CD4-positive, alpha-beta T cell treated with Interferon gamma for 1 hour (primary cell): ENCODE results near the gene GMDS.

Source experiments
- DNase-seq: peaks from one replicate; pipeline ENCODE4 v3.0.0-alpha.2; 2020

The GMDS gene

DNA sequence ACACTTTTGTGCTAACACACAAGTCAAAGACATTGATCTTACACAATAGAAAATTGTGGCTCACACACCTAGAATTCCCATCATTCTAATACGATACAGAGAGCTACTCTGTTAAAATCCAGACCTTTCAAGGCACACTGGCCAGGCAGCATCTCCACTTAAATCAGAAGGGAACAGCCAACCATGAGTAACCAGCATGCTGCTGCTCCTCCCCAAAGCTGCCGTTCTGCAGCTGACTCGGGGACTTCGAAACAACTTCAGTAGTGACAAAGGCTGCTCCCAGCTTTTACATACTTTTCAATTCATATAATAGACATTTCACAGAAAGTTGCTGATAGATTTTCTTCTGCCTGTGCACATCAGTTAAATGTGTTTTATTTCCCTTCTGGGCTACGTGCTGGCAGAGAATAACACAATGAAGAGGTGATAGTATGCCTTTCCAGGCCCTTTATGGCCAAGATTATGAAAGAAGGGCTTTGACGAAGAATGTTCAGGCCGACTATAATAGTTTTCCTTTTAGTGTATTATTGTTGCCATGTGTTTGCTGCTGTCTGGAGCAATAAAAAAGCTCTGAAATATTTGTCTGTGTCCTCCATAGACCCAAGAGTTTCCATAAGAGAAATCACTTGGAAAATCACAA lies 159.0 kb downstream of the GMDS start:
- DNase-seq = no peak

DNA sequence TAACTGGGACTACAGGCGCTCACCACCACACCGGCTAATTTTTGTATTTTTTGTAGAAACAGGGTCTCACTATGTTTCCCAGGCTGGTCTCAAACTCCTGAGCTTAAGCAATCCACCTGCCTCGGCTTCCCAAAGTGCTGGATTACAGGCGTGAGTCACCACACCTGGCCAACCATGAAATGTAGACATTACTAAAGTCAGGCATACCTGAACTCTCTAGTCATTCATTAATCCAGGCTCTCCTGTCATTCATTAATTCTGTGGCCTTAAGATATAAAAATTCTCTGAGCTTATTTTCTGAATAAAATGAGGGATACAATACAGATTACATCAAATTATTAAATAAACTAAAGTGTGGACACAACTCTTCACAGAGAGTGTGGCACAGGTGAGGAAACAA lies 159.7 kb downstream of the GMDS start:
- no peak for DNase-seq

DNA sequence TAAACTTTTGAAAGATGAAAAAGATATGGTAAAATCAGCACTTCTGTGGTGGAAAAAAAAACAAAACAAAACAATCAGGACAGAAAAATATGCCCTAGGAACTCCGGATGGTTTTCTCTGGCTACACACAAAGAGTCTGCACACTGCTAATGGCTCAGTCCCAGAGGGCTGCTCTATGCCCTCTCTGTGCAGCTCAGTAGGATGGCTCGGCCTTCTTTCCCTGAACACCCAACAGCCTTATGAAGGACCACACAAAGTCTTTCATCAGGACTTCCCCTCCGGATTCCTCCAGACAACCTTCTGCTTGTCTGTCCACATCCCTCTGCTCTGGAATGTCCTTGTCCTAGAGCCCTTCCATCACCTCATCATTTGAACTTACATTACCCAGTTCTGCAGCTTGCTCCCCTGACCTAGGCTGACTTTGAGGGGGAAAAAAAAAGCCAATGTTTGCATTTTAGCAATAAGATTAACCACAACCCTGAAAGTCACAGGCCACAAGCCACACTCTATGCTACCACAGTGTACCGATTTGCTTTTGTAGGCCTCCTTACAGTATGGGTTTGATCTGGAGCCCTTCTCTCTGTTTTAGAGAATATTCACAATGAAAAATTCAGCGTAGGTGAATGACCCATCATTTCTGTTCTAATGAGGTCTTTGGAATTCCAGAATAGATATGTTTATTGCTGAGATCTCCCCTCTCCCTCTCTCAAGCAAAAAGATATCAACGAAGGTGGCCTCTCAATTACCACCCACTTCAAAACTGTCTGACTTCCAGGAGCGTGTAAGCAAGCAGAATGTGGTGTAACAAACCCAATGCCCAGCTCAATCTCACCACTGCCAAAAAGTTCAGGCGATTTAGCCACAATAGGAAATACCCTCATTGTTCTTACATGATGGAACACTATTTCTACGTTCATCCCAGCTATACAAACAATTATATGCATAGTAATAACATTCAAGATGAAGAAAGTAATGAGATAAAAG lies 164.0 kb downstream of the GMDS start:
- DNase-seq = no peak

DNA sequence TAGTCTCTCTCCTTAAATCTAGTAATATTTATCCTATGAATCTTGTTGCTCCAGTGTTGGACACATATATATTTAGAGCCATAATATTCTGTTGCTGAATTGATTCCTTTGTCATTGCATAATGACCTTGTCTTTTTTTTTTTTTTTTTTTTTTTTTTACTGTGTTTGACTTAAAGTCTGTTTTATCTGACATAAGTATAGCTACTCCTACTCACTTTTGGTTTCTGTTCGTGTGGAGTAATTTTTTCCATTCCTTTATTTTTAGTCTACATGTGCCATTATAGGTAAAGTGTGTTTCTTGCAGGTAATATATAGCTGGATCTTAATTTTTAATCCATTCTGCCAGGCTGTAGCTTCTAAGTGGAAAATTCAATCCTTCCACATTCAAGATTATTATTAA lies 166.5 kb downstream of the GMDS start:
- DNase-seq = no peak

DNA sequence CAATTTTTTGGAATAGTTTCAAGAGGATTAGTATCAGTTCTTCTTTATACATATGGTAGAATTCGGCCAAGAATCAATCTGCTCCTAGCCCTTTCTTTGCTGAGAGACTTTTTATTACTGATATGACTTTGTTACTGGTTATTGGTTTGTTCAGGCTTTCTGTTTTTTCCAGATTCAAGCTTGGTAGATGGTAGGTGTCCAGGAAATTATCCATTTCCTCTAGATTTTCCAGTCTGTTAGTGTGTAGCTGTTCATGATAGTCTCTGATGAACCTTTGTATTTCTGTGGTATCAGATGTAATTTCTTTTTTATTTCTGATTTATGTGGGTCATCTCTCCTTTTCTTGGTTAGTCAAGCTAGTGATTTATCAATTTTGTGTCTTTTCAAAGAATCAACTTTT lies 167.6 kb downstream of the GMDS start:
- no peak for DNase-seq

DNA sequence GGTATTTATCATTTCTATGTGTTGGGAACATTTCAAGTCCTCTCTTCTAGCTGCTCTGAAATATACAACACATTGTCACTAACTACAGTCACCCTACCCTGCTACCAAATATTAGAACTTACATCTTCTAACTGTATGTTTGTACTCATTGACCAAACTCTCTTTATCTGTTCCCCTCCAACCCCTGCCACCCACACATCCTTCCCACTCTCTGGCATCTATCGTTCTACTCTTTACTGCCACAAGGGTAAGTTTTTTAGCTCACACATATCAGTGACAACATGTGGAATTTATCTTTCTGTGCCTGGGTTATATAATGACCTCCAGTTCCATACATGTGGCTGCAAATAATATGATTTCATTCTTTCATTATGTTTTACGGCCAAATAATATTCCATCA lies 171.9 kb downstream of the GMDS start:
- no peak for DNase-seq

DNA sequence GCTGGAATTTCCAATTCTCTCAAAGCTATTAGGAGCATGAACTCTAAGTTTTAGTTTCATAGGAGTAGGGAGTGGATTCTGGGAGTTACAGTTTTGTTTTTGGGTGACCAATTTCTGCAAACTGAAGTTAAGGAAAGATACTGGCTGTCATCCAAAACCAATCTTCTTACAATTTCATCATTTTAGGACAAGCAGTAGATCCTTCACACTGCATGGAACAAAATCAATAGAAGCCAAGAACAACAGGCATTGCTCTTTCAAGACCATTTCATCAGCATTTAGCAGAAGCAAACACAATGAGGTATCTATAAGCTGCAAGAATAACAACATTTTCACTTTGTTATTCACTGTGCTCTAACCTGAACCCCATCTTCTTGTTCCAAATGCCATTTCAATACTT lies 173.0 kb downstream of the GMDS start:
- DNase-seq = no peak

DNA sequence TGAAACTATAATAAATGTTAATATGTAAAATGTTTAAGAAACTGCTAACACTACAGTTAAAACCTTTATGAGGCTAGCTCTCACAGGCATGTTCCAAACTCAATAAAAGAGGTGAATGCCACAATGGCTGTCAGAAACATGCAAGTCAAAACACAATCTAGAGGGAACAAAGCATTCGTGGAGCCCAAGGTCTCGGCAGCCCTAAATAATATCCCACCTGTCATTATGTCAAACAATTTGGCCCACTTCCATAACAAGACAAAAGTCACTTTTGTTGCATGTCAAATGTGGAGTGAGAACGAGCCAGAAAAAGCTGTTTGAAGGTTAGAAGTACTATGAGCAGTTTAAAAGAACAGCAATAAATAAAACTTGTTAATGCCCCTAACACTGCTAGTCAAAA lies 181.9 kb downstream of the GMDS start:
- no peak for DNase-seq

DNA sequence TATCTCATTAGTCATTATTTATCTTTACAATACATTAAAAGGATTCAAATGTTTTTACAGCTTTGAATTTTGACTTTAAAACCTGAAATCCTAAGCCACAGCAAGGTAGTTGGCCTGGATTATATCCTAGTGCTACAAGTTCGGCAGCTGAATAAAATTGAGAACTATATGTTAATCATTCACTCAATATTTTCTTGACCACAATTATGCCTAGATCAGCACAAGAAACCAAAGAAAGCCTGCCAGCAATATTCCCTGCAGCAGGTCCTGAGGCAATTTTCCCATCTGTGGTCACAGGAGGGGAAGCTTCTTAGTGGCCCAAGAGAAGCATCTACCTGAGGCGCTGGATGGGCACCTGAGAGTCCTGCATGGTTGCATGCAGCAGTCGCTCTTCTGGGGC lies 183.5 kb downstream of the GMDS start:
- DNase-seq = no peak

DNA sequence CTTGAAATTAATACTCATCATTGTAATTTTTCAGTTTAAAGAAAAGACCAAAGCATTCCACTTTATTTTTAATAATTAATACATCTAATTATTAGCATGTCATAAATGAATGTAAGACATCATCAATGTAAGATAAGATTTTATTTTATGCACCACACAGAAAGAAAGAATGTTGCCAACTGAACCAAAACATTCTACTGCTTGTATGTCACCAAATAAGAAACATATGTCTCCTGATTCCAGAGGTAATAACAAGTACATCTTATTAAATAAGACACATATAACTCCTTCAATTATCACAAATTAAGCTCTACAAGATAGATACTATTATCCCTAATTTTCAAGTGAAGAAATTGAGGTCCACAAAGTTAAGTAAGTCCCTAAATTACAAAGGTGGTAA lies 189.5 kb downstream of the GMDS start:
- no peak for DNase-seq

DNA sequence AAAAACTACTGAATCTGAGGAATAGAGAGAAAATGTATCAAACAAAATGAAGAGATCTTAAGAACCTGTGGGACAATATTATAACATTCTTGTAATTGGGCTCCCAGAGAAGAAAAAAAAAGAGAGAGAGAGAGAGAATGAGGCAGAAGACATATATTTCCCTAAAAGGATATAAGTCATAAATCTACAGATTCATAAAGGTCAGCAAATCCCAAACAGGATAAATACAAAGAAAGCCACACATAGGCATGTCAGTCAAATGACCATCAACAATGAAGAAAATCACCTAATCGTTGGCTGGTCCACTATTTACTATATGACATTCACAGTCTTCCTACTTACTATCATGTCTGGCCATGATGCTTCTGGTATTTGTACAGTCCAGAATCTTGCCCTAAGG lies 190.3 kb downstream of the GMDS start:
- no peak for DNase-seq

DNA sequence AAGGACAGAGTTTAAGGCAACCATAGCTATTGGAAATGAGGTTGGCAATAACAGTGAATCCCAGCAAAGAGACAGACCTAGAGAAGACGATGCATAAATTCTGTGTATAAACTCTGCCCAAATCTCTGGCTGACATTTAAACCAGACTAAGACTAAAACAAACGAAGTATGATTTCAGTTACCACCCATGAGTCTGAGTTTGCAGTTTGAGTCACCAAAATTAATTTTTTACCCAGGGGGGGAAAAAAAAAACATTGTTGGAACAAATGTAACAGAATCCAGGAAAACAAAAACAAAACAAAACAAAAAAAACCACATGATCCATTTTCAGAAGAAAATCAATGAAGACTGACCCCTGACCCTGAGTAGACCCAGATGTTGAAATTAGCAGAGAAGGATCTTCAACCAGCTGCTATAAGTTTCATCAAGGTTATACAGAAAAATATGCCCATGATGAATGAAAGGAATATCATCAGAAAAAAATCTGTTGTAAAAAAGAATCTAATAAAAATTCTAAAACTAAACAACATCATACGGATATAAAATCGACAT lies 190.8 kb downstream of the GMDS start:
- DNase-seq = no peak

DNA sequence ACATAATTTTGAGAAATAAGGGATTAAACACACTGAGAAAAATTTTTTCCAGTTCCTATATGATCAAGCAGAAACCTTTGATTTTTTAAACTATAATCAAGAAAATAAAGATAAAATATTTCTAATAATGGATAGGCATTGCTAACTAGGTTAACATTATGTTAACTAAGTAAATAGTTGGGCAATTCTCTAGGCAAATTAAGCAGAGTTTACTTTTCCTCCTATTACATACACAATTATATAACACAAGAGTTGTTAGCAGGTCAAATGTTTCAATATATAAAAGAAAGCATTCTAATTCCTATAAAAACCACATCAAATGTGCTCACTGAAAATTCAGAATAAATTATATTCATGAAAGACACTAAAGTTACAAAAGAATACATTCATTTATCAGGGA lies 191.7 kb downstream of the GMDS start:
- DNase-seq = no peak

DNA sequence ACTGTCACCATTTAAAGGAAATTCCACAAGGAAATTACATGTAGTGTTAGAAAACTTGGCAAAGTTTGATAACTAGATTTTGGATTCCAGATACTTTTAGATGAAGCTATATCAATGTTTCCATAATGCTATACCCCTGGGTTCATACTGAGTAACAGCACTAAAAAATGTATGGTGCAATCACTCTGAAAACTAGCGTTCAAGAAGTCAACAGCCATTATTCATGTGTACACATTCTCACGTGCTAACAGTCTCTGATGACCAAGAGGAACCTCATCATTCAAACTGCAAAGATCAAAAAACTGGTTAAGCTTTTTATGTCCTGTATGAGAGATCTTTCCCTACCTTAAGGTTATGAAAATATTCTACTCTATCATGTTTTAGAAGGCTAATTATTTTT lies 197.6 kb downstream of the GMDS start:
- no peak for DNase-seq

DNA sequence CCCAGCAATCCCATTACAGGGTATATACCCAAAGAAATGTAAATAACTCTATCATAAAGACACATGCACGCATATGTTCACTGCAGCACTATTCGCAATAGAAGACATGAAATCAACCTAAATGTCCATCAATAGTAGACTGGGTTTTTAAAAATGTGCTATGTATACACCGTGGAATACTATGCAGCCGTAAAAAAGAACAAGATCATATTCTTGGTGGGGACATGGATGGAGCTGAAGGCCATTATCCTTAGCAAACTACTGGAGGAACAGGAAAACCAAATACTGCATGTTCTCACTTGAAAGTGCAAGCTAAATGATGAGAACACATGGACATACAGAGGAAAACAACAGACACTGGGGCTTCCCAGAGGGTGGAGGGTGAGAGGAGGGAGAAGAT lies 201.2 kb downstream of the GMDS start:
- DNase-seq = no peak

DNA sequence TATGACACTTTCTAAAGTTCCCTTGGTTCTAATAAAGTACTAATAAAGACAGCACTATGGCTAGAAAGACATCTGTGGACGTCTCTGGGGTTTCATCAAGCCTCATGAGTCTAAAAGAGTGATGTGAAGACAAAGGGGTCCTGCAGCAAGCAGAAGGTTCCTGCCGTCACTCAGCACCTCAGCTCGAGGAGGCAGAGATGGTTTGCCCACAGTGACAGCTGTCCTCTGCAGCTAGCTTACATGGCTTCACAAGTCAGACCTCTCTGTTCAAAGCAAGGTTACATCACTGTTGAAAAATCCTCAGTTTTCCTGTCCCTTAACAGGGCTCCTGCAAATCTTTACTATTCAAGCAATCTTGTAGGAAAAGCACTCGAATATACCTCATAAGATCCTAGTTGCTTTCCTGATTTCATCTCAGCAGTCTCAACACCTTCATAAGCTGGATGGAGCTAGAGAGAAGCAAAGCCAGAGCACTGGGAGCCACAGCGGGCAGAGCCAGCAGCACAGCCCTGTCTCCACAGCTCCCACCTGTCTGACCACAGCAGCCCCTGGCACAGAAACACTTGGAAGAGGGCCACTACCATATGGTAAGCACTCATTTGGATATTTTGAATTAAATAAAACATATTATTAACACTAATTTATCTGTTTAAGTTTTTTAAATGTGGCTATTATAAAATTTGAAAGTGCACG lies 202.3 kb downstream of the GMDS start:
- no peak for DNase-seq

DNA sequence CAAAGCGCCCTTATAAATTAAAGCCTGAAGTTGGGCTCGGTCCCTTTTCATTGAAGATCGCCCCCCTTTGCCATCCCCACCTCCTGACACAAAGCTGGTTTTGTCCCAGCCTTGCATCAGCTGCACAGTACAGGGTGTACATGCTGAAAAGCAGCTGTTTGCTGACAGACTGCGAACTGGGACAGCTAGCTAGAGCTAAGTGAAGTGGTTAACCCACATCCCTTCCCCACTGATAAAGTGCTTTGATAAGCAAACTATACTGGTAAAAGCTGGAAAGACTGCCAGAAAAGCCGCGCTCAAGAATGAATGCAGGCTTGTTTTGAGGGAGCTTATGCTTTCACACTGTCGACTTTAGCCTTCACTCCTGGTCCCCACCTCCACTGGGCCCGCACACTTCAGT lies 207.3 kb downstream of the GMDS start:
- peak; percentile 3 for DNase-seq

DNA sequence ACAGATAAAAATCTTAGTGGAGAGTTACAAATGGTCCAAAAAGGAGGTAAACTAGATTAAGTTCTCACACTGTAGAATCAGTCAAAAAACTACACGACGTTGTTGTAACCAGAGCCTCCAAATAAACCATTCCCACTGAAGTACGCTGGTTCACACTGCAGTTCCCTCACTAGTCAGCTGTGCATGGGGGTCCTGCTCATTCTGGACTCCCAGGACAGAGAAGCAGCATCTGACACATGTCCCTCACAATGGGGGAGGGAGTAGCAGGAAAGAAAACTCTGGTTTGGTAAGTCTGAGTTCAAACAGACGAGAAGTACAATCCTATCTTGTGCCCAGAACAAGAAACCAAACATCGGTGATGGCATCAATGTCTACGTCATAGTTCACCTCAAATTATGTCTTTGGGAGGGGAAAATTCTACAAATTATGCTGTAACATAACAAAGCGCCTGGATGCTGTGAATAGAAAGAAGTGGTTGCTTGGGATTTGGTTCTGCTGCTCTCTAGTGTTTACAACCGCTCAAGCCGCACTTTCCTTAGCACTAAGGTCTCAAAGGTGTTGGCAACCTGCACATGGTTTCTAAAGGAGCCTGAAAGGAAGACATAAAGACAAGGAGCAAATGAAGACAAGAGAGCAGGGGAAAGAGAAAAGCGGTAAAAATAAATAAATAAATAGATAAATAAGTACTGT lies 208.0 kb downstream of the GMDS start:
- no peak for DNase-seq

DNA sequence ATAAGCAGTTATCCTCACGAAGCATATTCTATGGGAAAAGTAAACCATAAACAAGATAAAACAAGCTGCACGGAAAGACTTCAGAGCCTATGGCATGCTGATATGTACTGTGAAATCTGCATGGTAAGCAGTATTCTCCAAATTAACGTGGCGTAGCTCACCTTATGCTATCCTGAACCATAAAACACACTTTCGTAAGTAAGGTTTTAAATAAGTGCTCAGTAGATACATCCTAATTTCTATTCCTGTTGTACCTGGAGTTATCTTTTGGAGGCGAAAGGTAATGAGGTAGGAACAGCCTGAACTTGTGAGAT lies 208.7 kb downstream of the GMDS start:
- no peak for DNase-seq

DNA sequence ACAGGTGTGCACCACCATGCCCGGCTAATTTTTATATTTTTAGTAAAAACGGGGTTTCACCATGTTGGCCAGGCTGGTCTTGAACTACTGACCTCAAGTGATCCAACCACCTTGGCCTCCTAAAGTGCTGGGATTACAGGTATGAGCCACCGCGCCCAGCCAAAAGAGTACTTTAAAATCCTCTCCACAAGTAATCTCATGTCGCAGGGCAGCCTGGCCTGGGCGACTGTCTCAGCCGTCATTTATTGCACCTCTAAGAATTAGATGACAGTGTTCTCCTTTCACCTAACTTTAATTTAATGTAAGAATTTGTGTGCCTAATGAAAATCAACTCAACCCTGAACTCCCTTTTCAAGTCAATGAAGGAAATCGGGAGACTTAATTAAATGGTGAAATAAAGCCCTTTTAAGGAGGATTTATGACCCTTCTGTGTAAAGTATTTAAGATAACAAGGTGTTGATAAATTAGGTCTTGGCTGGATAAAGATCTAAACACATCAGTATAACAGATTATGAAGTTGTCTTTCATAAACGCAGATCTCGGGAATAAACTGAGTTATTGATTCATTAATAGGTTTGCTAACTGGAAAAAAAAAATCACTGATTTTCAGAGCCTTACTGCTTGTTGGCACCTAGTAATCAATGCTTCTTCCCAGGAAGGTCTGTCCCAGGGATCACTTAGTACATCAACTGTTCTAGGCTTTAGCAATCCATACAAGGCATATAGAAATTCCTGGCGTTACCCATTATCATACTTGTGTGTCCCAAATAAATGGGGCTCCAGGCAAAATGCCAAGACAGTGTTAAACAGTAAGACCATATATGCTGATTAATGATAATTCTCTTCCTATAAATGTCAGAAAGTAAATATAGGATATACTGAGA lies 209.3 kb downstream of the GMDS start:
- no peak for DNase-seq

DNA sequence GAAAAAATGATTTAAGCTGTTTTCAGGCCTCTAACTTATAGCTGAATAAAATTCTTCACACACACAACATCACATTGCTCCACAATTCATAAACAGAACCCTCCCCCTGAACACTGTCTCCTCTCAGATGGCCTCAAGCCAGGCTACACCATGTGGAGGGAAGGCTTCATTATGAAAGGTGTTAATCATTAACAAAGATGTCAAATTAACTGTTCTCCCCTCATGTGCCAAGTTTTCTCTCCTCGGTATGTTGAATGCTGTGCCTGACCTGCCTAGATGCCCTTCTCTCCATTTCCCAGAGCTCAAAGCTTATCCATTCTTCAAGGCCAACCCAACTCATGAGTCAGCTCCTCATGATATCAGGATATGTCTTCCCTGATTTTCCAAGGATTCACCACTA lies 210.4 kb downstream of the GMDS start:
- no peak for DNase-seq

DNA sequence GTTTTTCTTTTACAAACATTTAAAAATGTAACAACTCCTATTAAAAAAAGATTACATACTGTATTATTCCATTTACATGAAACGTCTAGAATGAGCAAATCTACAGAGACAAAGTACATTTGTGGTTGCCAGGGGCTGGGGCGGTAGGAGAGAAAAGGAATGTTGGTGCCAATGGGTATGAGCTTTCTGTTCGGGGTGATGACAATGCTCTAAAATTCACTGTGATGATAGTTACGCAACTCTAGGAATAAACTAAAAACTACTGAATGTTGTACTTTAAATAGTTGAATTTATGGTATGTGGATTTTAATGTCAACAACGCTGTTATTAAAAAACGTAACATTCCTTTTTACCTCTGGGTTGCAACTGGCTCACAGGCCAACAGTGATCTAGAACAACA lies 211.1 kb downstream of the GMDS start:
- no peak for DNase-seq
